Esophagus squamous epithelium (tissue), 5 donors: Measurements from ENCODE around the gene ANK3. TPM values are rescaled to one million over a fixed set of nuclear protein-coding genes. Genes with fewer than 3 reads are reported as not detected.

ENCODE experiments used
- DNase-seq: peaks from one replicate; lab custom pipeline; 2025; lab: John Stamatoyannopoulos, UW
- H3K27ac ChIP-seq, 4 donors: fragments of 200-600 bp; sonication (generic); one replicate each; pipeline ENCODE4 v1.5.1; 2016 to 2019; ENCODE audit warnings: mild to moderate bottlenecking in 1 of 4
- H3K27me3 ChIP-seq, 4 donors: fragments of 200-600 bp; sonication (generic); 1 replicate in 3 of 4; 2 replicates in 1 of 4; pipeline versions ENCODE4 v1.5.1 to v1.6.0; 2017 to 2021; ENCODE audit warnings: antibody characterized with exemption in 1 of 4
- H3K36me3 ChIP-seq, 3 donors: fragments of 200-600 bp; sonication (generic); one replicate each; pipeline ENCODE4 v1.5.1; 2016 to 2019
- H3K4me1 ChIP-seq, 3 donors: fragments of 200-600 bp; sonication (generic); one replicate each; pipeline ENCODE4 v1.5.1; 2017 to 2019
- H3K4me3 ChIP-seq, 4 donors: fragments of 200-600 bp; sonication (generic); 1 replicate in 3 of 4; 2 replicates in 1 of 4; pipeline ENCODE4 v1.5.1; 2016 to 2019; ENCODE audit warnings: mild to moderate bottlenecking in 2 of 4, moderate library complexity in 1 of 4
- H3K9me3 ChIP-seq, 3 donors: fragments of 200-600 bp; sonication (generic); one replicate each; pipeline ENCODE4 v1.5.1; 2016 to 2019
- POLR2A ChIP-seq, 4 donors: fragments of 450-650 bp; IDR thresholded peaks; one replicate each; pipeline ENCODE4 v1.6.1; 2017; ENCODE audit warnings: antibody characterized with exemption in 4 of 4, mild to moderate bottlenecking in 4 of 4, moderate library complexity in 3 of 4
- WGBS, 2 donors: methylation state at CpG; one replicate each; pipeline ENCODE4 v1.1.5; 2018; 5-methylcytosine and 5-hydroxymethylcytosine counted together
- intact Hi-C: fragments of 100-400 bp; cut with DNase I; formaldehyde crosslinking; loops from one replicate; pipeline ENCODE4 v1.15.0; 2022
- total RNA-seq, 4 donors: library from RNA; depleted of rRNA; stranded (reverse); fragments of >200 nt; gene quantifications; one replicate each; pipeline ENCODE4 v1.1.0, GENCODE V29; 2016
- TF ChIP-seq, protein P1 (sequence below), 6 experiments: fragments of 450-650 bp in 4 of 6; fragments of 200-600 bp in 2 of 6; sonication (generic) in 2 of 6; IDR thresholded peaks; one replicate each; pipeline ENCODE4 v1.5.1; 2016 to 2019; ENCODE audit warnings: antibody characterized with exemption in 6 of 6, mild to moderate bottlenecking in 4 of 6, moderate library complexity in 4 of 6
- donor health status: DM: yes; HTN: yes; CAD: no.

The ANK3 gene
- total RNA-seq, 4 donors from 2014 or later: 23.1 to 59.1 (median 33.0) TPM

DNA sequence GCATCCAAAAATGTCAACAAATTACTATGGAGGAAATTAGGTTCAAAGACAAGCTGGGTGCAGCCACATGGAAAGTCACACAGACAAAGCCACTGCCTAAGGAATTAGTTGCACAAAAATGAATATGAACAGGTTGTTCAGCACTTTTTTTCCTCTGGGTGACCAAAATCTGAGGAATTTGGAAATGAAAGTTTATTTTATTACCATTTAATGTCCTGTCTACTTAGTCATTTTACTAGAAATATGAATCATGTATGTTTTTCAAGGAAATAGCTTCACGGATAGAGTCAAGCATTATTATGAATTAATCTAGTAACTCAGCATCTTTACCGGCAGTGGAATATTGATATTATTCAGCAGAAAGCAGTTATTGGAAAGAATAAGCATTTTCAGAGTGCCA is 106.3 kb downstream of the ANK3 start:
- H3K4me1 ChIP-seq: peaks cover 0 to 32% (median 4%) of the 10 kb centered on the region in 3 donors
- no peak overlapping the region for H3K27ac ChIP-seq
- DNase-seq: no peak
- no peak overlapping the region for H3K4me3 ChIP-seq
- TF ChIP-seq POLR2A (IDR thresholded peaks at IDR 0.05): no peak
- TF ChIP-seq, protein P1, sequence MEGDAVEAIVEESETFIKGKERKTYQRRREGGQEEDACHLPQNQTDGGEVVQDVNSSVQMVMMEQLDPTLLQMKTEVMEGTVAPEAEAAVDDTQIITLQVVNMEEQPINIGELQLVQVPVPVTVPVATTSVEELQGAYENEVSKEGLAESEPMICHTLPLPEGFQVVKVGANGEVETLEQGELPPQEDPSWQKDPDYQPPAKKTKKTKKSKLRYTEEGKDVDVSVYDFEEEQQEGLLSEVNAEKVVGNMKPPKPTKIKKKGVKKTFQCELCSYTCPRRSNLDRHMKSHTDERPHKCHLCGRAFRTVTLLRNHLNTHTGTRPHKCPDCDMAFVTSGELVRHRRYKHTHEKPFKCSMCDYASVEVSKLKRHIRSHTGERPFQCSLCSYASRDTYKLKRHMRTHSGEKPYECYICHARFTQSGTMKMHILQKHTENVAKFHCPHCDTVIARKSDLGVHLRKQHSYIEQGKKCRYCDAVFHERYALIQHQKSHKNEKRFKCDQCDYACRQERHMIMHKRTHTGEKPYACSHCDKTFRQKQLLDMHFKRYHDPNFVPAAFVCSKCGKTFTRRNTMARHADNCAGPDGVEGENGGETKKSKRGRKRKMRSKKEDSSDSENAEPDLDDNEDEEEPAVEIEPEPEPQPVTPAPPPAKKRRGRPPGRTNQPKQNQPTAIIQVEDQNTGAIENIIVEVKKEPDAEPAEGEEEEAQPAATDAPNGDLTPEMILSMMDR (IDR thresholded peaks at IDR 0.05): no peak
- WGBS, 2 donors: 24 to 42% methylated on average over 2 of the region's 2 CpGs
- peaks cover 0 to 7% (median 0%) of the 10 kb centered on the region in 3 donors for H3K36me3 ChIP-seq
- H3K27me3 ChIP-seq: no peaks in the 10 kb centered on the region
- intact Hi-C loops: no loop called here
- no peaks in the 10 kb centered on the region for H3K9me3 ChIP-seq

DNA sequence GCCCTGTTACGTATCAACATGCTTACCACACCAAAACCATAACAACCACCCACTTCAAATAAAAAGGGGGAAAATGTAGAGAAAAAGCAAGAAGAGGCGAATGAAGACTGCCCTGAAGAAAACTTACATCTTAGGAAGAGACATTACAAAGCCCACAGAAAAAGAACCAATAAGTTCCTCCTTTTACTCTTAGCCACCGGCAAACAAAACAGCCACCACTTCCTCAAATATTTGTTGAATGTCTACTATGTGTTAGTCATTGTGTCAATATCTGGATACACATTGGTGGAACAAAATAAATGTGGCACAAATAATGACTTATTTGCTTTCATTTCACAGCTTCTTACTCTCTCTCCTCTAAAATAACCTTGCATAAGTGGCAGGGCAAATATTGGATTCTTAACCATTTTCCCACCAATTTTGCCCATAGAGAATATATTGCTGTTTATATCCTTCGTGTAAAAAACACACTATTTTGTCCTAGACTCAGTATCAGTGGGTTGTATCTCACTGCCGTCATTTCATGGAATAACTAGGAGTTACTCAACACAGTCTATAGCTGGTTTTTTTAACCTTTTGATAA is 106.8 kb downstream of the ANK3 start:
- Histone ChIP-seq H3K4me3 (no peak overlapping the region), H3K4me1 (peaks cover 0 to 32% (median 4%) of the 10 kb centered on the region in 3 donors), H3K27me3 (no peaks in the 10 kb centered on the region), H3K9me3 (no peaks in the 10 kb centered on the region), H3K27ac (no peak overlapping the region), H3K36me3 (peaks cover 0 to 12% (median 0%) of the 10 kb centered on the region in 3 donors)
- intact Hi-C loops: no loop called here
- 61 to 70% methylated on average over 5 of the region's 5 CpGs for WGBS, 2 donors
- no peak for DNase-seq
- TF ChIP-seq POLR2A (IDR thresholded peaks at IDR 0.05): no peak
- TF ChIP-seq, protein P1 (IDR thresholded peaks at IDR 0.05): no peak

DNA sequence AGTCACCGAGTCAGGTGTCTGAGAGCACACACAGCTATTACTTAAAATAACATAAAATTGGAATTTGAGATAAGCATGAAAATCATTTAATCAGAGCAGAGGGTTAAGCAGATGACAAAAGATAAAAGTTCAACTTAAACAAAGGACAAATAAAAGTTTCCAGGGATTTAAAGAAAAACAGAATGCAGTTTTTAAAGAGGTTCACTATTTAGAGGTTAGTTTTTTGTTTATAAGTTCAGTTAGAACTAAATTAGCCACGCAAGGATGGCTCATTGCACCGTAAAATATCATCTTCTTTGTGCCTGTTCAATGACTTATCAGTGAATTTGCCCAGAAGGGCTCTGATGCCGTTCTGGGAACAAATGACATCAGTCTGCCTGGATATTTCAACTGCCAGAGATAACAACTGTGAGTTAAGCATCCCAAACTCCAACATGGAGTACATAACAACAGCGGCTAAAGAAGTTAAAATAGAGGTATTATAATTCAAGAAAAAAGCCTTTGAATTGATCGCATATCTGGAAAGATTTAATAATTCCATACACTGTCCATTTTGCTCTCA is 107.8 kb downstream of the ANK3 start:
- Histone ChIP-seq H3K36me3 (peaks cover 0 to 17% (median 0%) of the 10 kb centered on the region in 3 donors), H3K4me3 (no peak overlapping the region), H3K27me3 (no peaks in the 10 kb centered on the region), H3K9me3 (no peaks in the 10 kb centered on the region), H3K4me1 (peaks cover 0 to 27% (median 4%) of the 10 kb centered on the region in 3 donors), H3K27ac (no peak overlapping the region)
- 78 to 83% methylated on average over 6 of the region's 6 CpGs for WGBS, 2 donors
- no peak for TF ChIP-seq POLR2A (IDR thresholded peaks at IDR 0.05)
- TF ChIP-seq, protein P1 (IDR thresholded peaks at IDR 0.05): no peak
- intact Hi-C loops: no loop called here
- DNase-seq: no peak

DNA sequence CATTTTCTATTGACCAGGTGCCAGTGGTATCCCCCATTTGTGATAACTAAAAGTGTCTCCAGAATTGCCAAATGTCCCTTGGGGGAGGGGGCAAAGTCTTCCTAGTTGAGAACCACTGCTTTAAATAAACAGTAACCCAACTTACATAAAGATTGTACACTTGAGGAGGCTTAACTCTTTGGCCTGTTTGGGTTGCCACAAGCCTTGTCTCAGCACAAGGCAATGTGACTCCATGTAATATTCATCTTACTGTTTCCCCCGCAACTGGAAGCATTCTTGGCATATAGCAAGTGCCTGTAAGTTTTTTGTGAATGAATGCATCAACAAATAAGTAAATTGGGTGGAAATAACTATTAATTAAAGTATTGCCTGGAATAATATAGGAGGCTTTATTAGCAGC is 108.3 kb downstream of the ANK3 start:
- TF ChIP-seq, protein P1 (IDR thresholded peaks at IDR 0.05): no peak
- no peak for TF ChIP-seq POLR2A (IDR thresholded peaks at IDR 0.05)
- no peak for DNase-seq
- peaks cover 0 to 17% (median 0%) of the 10 kb centered on the region in 3 donors for H3K36me3 ChIP-seq
- intact Hi-C loops: no loop called here
- H3K27me3 ChIP-seq: no peaks in the 10 kb centered on the region
- peaks cover 0 to 22% (median 4%) of the 10 kb centered on the region in 3 donors for H3K4me1 ChIP-seq
- H3K9me3 ChIP-seq: no peaks in the 10 kb centered on the region
- WGBS, 2 donors: 86% methylated on average over 1 of the region's 1 CpG; no CpG with 5 or more reads in 1 of the 2 donors
- H3K27ac ChIP-seq: no peak overlapping the region
- H3K4me3 ChIP-seq: no peak overlapping the region

DNA sequence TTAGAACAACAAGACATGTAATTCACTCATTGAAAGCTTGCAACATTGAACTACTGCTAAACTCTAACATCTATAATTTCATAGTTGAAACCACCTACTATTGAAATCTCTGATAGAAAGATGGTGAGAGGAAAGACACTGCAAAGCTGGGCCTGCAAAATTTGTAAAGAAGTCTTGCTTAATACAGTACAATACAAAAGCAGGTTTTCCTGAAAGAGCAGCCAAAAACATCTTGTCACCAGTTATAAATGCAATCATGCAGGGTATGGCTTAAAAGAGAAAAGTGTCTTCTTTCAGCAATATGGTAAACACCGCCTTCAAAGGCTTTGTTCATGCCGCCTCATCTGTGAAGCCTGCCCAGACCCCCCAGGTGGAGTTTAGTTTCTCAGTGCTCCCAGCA is 109.2 kb downstream of the ANK3 start:
- Histone ChIP-seq H3K4me3 (no peak overlapping the region), H3K36me3 (peaks cover 0 to 17% (median 0%) of the 10 kb centered on the region in 3 donors), H3K27ac (no peak overlapping the region), H3K27me3 (no peaks in the 10 kb centered on the region), H3K4me1 (peaks cover 0 to 22% (median 4%) of the 10 kb centered on the region in 3 donors), H3K9me3 (no peaks in the 10 kb centered on the region)
- TF ChIP-seq, protein P1 (IDR thresholded peaks at IDR 0.05): no peak
- no peak for TF ChIP-seq POLR2A (IDR thresholded peaks at IDR 0.05)
- 51 to 62% methylated on average over 2 of the region's 2 CpGs for whole genome bisulfite sequencing, 2 donors
- intact Hi-C loops: no loop called here
- DNase-seq: no peak
